Measurements from ENCODE around the gene LEMD2. TPM values are rescaled to one million over a fixed set of nuclear protein-coding genes. Genes with fewer than 3 reads are reported as not detected.

Gene LEMD2
- total RNA-seq, 1 experiment from 2014 or later, result 75.8 TPM

DNA sequence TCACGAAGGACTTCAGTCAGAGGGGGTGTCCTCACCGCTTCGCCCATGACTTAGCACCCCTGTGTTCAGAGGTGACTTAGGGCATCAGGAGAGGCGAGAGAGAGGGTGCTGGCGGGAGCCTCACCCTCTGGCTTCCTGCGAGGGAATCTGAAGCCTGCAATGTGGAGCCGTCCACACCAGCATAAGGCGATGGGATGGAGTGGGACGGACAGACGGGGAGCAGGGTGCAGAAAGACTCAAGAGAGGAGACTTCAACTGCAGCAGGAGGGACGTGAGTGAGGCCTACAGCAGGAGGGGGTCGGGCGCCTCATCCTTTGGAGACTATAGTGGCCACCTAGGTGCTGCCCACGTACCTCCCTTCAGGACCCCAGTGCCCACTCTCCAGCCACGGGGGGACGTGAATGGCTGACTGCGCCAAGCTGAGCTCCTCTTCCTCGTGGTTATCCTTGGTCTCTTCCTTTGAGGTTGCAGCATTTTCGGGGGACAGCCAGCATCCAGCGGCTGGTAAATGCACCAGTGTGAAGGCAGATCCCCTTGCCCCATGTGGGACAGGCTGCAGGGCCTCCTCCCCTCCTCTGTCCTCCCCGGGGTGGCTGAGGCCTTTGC, 41.8 kb upstream of the LEMD2 start:
- no peak for DNase-seq (ENCODE audit: low spot score)
- no peak for TF ChIP-seq EZH2 (IDR thresholded peaks at IDR 0.05; ENCODE audit: borderline replicate concordance, low read depth, low read length, poor library complexity, severe bottlenecking)
- TF ChIP-seq, protein P1, sequence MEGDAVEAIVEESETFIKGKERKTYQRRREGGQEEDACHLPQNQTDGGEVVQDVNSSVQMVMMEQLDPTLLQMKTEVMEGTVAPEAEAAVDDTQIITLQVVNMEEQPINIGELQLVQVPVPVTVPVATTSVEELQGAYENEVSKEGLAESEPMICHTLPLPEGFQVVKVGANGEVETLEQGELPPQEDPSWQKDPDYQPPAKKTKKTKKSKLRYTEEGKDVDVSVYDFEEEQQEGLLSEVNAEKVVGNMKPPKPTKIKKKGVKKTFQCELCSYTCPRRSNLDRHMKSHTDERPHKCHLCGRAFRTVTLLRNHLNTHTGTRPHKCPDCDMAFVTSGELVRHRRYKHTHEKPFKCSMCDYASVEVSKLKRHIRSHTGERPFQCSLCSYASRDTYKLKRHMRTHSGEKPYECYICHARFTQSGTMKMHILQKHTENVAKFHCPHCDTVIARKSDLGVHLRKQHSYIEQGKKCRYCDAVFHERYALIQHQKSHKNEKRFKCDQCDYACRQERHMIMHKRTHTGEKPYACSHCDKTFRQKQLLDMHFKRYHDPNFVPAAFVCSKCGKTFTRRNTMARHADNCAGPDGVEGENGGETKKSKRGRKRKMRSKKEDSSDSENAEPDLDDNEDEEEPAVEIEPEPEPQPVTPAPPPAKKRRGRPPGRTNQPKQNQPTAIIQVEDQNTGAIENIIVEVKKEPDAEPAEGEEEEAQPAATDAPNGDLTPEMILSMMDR (conservative IDR thresholded peaks at IDR 0.05; ENCODE audit: low read depth, low read length), result no peak
- ChIA-PET CTCF (no interaction called here), POLR2A (ENCODE audit: low non-redundant PET) (no interaction called here)
- Histone ChIP-seq H3K27me3 (replicated peaks; ENCODE audit: insufficient read depth, low read depth, low read length, poor library complexity) (no peaks in the 10 kb centered on the region), H3K4me1 (ENCODE audit: insufficient read depth, low read length, poor library complexity, severe bottlenecking) (peaks cover 8% of the 10 kb centered on the region), H3K4me3 (ENCODE audit: low read depth, low read length, poor library complexity, severe bottlenecking) (no peak overlapping the region), H3K9me3 (ENCODE audit: low read depth, low read length, poor library complexity, severe bottlenecking) (no peaks in the 10 kb centered on the region), H3K36me3 (ENCODE audit: insufficient read depth, low read length, poor library complexity, severe bottlenecking) (no peaks in the 10 kb centered on the region), H3K27ac (ENCODE audit: low read depth, low read length, poor library complexity, severe bottlenecking) (no peak overlapping the region)
- BruUV-seq (replicated peaks), result no TSS peak
- intact Hi-C loops (cut with micrococcal nuclease; ENCODE audit: unreplicated experiment), result no loop called here

DNA sequence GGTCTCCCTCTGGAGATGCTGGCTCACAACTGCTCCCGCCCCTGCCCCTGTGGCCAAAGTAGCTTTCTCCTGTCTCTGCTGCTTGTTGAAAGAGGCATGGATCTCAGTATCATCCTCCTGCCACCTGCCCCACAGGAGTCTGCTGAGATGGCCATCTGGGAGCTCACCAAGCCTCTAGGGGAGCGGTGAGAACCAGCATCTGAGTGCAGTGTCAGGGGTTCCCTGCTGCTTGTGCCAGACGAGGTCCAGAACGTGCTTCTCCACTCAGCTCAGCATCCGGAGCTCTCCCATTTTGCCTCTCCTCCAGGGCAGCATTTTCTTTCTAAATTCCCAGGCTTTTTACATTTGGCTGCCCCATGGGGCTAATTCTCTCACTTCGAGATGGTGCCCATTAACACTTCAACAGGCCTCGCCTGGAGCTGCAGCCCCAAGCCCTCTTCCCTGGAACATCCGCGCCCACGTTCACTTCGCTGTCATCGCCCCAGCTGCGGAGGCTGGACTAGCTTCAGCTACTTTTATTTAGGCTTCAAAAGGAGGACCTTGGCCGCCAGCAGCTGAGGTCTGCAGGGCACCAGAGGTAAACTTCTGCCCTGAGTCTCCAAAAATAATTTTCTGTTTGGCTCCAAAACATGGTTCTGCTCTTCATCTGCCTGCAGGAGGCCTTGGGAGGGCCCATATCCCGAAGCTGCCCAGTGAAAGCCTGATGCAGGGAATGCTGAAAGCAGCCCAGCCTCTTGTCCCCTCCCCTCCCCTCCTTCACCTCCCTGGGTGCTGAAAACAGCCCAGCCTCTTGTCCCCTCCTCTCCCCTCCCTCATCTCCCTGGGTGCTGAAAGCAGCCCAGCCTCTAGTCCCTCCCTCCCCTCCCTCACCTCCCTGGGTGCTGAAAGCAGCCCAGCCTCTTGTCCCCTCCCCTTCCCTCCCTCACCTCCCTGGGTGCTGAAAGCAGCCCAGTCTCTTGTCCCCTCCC, 40.1 kb upstream of the LEMD2 start:
- intact Hi-C loops (cut with micrococcal nuclease; ENCODE audit: unreplicated experiment), result no loop called here
- TF ChIP-seq, protein P1 (conservative IDR thresholded peaks at IDR 0.05; ENCODE audit: low read depth, low read length), result no peak
- no peak for TF ChIP-seq EZH2 (IDR thresholded peaks at IDR 0.05; ENCODE audit: borderline replicate concordance, low read depth, low read length, poor library complexity, severe bottlenecking)
- Histone ChIP-seq H3K4me3 (ENCODE audit: low read depth, low read length, poor library complexity, severe bottlenecking) (no peak overlapping the region), H3K36me3 (ENCODE audit: insufficient read depth, low read length, poor library complexity, severe bottlenecking) (no peaks in the 10 kb centered on the region), H3K27me3 (replicated peaks; ENCODE audit: insufficient read depth, low read depth, low read length, poor library complexity) (no peaks in the 10 kb centered on the region), H3K4me1 (ENCODE audit: insufficient read depth, low read length, poor library complexity, severe bottlenecking) (peaks cover 8% of the 10 kb centered on the region), H3K27ac (ENCODE audit: low read depth, low read length, poor library complexity, severe bottlenecking) (no peak overlapping the region), H3K9me3 (ENCODE audit: low read depth, low read length, poor library complexity, severe bottlenecking) (no peaks in the 10 kb centered on the region)
- ChIA-PET POLR2A (ENCODE audit: low non-redundant PET) (no interaction called here), CTCF (interaction anchor here (0.7 kb wide), 1 partner anchor 226 kb away, joined by 7 read pairs; no protein-coding TSS in a partner anchor)
- peak; percentile 56 for DNase-seq (ENCODE audit: low spot score)
- BruUV-seq (replicated peaks), result no TSS peak

DNA sequence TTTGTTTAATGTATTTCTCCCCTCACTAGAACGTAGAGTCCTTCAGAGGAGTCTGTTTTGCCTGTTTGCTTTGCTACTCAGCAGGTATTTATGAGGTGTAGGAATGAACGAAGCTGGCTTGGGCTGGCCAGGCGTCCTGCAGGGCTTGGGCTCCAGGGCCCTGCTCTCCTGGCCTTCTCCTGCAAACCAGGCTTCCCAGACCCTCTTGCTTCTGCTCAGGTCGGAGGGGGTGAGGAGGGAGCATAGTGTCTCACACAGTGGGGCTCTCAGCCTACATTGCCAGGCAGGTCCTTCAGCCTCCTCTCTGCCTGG, 39.5 kb upstream of the LEMD2 start:
- POLR2A ChIA-PET (ENCODE audit: low non-redundant PET), result no interaction called here

More for the DNA sequence above, 39.5 kb upstream of the LEMD2 start:
- DNase-seq (ENCODE audit: low spot score), result no peak
- TF ChIP-seq, protein P1 (conservative IDR thresholded peaks at IDR 0.05; ENCODE audit: low read depth, low read length), result no peak
- TF ChIP-seq EZH2 (IDR thresholded peaks at IDR 0.05; ENCODE audit: borderline replicate concordance, low read depth, low read length, poor library complexity, severe bottlenecking), result no peak
- no peak overlapping the region for H3K27ac ChIP-seq (ENCODE audit: low read depth, low read length, poor library complexity, severe bottlenecking)
- no peaks in the 10 kb centered on the region for H3K36me3 ChIP-seq (ENCODE audit: insufficient read depth, low read length, poor library complexity, severe bottlenecking)
- H3K27me3 ChIP-seq (replicated peaks; ENCODE audit: insufficient read depth, low read depth, low read length, poor library complexity), result no peaks in the 10 kb centered on the region
- H3K4me1 ChIP-seq (ENCODE audit: insufficient read depth, low read length, poor library complexity, severe bottlenecking), result peaks cover 8% of the 10 kb centered on the region
- intact Hi-C loops (cut with micrococcal nuclease; ENCODE audit: unreplicated experiment), result no loop called here
- BruUV-seq (replicated peaks), result no TSS peak
- H3K9me3 ChIP-seq (ENCODE audit: low read depth, low read length, poor library complexity, severe bottlenecking), result no peaks in the 10 kb centered on the region
- CTCF ChIA-PET, result no interaction called here
- H3K4me3 ChIP-seq (ENCODE audit: low read depth, low read length, poor library complexity, severe bottlenecking), result no peak overlapping the region
